Measurements from ENCODE around the gene TOP3B.

TOP3B gene

DNA sequence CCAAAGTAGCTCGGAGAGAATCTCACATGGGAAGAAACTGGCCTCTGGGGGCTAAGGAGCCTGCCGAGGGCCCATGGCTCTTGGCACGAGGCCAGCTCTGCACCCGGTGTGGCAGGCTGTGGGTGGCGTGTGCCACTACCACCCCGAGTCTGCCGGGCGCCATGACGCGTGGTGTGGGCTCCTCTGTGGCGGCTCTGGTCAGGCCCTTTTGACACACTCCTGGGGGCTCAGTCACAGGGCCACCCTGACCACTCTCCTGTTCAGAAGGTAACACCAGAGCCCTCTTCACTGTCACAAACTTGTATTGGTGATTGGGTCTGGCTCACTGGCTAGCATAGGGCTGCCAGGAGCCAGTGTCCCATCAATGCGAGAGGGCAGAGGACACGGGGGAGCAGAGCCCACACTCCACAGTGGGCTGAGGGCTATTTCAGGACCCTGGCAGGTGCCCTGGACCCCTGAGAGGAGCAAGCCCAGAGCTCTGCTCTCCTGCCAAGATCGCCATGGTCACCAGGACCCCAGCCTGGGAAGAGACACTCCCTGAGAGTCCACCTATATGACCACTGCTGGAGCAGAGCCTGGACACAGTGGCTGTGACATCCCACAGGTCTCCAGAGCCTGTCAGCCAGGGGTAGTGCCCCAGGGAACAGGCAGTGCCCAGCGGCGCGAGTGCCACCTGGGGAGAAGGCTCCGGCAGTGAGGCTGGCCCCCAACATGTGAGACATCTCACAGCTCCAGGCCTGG lies 21.3 kb downstream of the TOP3B start:
- no peaks in the 10 kb centered on the region for H3K9me3 Mint-ChIP-seq
- H3K27me3 Mint-ChIP-seq, result no peaks in the 10 kb centered on the region
- peaks cover 9% of the 10 kb centered on the region for H3K36me3 Mint-ChIP-seq (ENCODE audit: insufficient read depth)

DNA sequence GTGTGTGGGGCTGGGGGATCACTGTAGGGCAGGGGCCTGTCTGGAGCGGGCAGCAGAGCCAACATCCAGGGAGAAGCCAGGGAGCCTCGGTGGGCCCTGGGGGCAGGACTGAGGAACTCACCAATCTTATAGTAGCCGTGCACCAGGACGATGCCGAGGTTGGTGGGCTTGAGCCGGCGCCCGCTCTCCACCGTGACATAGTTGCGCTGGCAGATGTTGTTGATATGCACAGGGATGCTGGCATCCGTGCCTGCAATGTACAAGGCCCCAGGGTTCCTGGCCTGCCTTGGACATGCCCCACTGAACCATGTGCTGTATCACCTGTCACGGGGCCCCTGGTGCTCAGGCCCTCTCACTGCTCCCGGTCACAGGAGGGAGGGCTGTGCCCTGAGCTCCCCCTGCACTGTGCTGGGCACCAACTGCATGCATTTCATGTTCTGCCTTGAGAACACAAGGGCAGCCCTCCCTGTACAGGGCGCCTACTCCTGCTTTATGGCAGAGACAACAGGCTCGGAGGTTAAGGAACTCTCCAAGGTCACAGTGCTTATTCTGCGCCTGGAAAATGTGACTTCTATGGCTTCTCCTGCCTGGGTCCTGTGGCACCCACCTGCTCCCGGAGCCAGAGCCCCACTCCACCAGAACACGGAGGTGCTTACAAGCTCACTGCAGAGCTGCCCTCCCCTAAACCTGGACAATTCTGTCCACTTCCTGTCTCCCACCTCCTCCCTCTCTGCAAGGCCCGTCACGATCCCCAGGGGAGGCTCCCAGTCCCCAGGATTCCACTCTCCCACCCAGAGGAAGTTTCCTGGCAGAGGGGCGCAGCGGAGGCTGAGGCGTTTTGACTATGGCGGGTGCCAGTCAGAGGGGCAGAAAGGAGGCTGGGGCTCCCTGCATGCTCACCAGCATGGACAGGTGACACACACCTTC lies 22.1 kb downstream of the TOP3B start:
- ATAC-seq (replicated peaks; ENCODE audit: extremely low read depth, poor library complexity, severe bottlenecking), result no peak
- no peaks in the 10 kb centered on the region for H3K4me1 Mint-ChIP-seq
- H3K27me3 Mint-ChIP-seq, result no peaks in the 10 kb centered on the region
- peaks cover 6% of the 10 kb centered on the region for H3K36me3 Mint-ChIP-seq (ENCODE audit: insufficient read depth)
- no peaks in the 10 kb centered on the region for H3K9me3 Mint-ChIP-seq
- DNase-seq (ENCODE audit: low spot score in 2 of 2), result no peak
- no peak overlapping the region for H3K27ac Mint-ChIP-seq (ENCODE audit: low read depth)
- H3K4me3 Mint-ChIP-seq, result no peak overlapping the region

More for the DNA sequence above, 21.3 kb downstream of the TOP3B start:
- Mint-ChIP-seq H3K27ac (ENCODE audit: low read depth) (no peak overlapping the region), H3K4me1 (no peaks in the 10 kb centered on the region), H3K4me3 (no peak overlapping the region)
- no peak for DNase-seq (ENCODE audit: low spot score in 2 of 2)
- no peak for ATAC-seq (replicated peaks; ENCODE audit: extremely low read depth, poor library complexity, severe bottlenecking)

DNA sequence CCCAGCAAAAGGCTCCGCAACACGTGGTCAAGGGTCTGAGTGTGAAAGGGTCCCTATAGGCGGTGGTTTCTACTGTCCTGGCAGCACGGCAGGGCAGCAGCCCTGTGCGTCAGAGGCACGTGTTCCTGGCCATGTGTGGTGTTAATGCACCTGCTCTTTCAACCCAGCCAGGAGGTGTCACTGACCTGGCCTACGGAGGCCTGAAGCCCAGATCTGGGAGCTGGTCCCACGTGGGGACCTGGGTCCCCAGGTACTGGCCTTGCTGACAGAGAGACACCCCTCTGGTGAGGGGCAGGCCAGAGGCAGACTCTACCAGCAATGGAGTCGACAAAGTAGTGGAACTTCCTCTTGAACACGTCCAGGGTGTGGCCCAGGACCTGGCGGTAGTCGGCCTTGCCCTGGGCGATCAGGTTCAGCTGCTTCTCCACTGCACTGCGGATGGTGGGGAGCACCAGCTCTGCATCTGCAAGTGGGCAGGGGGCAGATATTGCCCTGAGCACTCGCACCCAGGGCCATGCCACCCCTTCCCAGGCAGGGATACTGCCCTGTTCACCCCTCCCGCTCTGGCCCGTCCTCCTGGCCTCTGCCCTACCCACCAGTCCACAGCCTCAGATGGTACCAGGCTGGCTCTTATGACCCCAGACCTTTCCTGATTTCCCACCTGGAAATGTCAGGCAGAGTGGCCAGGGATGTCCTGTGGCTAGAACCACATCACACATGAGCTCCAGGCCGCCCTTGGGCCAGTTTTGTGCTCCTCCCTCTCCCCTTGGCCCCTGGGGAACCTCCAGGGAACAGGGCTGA lies 23.1 kb downstream of the TOP3B start:
- Mint-ChIP-seq H3K27me3 (no peaks in the 10 kb centered on the region), H3K4me3 (no peak overlapping the region), H3K9me3 (no peaks in the 10 kb centered on the region), H3K36me3 (ENCODE audit: insufficient read depth) (peaks cover 2% of the 10 kb centered on the region), H3K27ac (ENCODE audit: low read depth) (no peak overlapping the region), H3K4me1 (no peaks in the 10 kb centered on the region)
- DNase-seq (ENCODE audit: low spot score in 2 of 2) (no peak), ATAC-seq (replicated peaks; ENCODE audit: extremely low read depth, poor library complexity, severe bottlenecking) (no peak)

DNA sequence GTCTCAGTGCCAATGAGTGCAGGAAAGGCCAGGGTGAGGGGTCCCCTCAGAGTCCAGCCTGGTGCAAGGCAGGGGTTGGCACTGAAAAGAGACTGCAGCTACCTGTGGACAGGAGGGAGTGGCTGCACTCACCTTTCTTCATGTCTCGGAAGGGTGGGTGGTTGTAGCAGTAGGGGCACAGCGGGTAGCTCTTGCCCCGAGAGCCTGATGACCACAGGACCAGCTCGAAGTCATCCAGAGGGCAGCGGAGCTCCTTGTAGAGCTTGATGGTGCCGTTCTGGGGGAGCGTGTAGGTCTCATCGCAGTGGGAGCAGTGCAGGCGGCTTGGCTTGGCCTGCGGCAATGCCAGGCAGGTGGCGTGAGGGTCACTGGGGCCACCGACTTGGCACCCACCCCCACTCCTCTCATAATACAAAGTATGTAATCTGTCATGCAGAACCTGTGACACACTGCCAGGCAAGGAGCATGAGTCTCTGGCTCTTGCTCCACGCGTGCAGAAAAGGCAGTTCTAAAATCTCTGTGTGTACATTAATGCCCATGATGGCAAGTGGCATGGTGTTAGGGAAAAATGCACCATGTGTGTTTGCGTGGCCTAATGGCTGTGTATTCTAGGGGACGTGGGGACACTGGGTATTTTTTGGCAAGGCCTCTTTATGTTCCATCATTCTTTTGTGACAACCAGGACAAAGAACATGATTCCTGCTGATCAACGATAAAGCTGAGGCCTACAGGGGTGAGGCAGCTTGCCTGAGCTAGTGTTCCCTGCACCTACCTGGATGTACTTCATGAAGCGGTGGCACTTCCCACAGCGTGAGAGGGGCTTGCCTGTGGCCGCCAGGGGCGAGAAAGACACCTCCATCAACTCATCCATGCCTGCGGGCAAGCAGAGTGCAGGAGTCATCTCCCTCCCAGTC lies 24.0 kb downstream of the TOP3B start:
- Mint-ChIP-seq H3K9me3 (no peaks in the 10 kb centered on the region), H3K36me3 (ENCODE audit: insufficient read depth) (peaks cover 4% of the 10 kb centered on the region), H3K27me3 (no peaks in the 10 kb centered on the region), H3K4me1 (no peaks in the 10 kb centered on the region), H3K4me3 (no peak overlapping the region), H3K27ac (ENCODE audit: low read depth) (no peak overlapping the region)
- DNase-seq (ENCODE audit: low spot score in 2 of 2), result no peak
- no peak for ATAC-seq (replicated peaks; ENCODE audit: extremely low read depth, poor library complexity, severe bottlenecking)

DNA sequence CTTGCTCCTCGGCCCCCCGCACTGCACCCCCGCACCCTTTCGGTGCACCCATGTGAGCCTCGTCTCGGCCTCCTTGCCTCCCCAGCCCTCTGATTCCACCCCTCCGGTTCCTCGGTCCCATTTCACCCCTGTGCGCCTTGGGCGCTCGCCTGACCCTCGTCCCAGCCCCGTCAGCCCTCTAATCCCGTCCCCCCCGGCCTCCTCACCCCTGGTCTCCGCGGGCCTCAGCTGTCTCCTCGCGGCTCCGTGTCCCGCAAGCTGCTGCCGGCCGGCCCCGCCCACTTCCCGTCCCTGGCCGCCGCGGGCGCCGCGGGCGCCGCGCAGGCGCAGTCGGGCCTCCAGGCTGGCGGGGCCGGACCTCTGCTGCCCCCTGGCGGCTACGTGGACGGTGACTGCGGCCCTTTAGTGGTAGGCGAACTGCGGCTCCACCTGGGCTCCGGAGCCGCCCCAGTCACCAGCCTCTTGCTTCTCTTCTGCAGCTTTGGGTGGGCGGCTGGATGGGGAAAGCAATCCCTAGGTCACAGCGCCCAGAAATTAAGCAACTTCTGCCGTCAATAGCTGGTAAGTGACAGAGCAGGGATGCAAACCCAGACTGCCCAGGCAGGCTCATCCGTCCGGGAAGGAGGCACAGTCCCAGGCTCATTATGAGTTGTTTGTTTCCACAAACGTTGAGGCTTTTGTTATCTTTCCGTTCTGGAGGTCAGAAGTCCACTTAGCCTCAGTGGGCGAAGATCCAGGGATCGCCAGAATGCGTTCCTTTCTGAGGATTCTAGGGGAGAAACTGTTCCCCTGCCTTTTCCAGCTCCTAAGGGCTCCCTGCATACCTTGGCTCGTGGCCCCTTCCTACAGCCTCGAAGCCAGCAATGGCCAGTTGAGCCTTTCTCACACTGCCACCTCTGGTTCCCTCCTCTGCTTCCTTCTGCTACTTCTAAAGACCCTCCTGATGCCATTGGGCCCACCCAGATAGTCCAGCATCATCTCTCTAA lies 29.7 kb downstream of the TOP3B start, which contains the start of gene PPM1F:
Gene PPM1F (minus strand): TSS at position 263 of the 986 bp plus-strand sequence. CDS start 6,800 bp downstream, outside the sequence.
- peak within 1 kb of the TSS; percentile 53 for H3K27ac Mint-ChIP-seq (ENCODE audit: low read depth)
- ATAC-seq (replicated peaks; ENCODE audit: extremely low read depth, poor library complexity, severe bottlenecking), result peak; percentile 83

DNA sequence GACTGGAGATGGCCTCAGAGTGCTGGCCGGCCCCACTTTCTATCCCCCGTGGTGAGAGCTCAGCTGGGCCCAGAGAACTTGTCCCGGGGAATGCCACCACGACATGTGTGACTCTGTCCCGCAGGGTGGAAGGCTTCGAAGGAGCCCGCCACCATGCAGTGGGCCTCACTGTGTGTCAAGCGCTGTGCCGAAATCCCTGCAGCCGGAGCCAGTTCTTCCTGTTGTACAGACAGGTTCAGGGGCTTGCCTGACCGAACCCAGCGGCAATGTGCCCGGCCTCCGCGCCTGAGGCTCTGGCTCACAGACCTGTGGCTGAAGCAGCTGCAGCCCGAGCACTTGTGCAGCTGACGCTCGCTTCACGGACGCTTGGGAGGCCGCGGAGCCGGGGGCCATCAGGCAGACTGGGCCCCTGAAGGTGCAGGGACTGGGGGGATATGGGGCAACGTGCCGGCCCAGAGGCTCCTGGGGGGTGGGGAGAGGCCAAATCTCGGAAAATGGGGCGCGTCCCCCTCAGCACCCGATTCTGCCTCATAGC lies 30.6 kb downstream of the TOP3B start:
- no peaks in the 10 kb centered on the region for H3K27me3 Mint-ChIP-seq
- ATAC-seq (replicated peaks; ENCODE audit: extremely low read depth, poor library complexity, severe bottlenecking) (no peak), DNase-seq (ENCODE audit: low spot score in 2 of 2) (no peak)
- H3K4me3 Mint-ChIP-seq, result peak overlapping the region; percentile 77
- peaks cover 12% of the 10 kb centered on the region for H3K36me3 Mint-ChIP-seq (ENCODE audit: insufficient read depth)
- peak overlapping the region; percentile 53 for H3K27ac Mint-ChIP-seq (ENCODE audit: low read depth)
- H3K9me3 Mint-ChIP-seq, result no peaks in the 10 kb centered on the region
- H3K4me1 Mint-ChIP-seq, result peaks cover 43% of the 10 kb centered on the region

More for the DNA sequence above, 29.7 kb downstream of the TOP3B start, which contains the start of gene PPM1F:
- H3K4me3 Mint-ChIP-seq, result peak within 1 kb of the TSS; percentile 77
- H3K4me1 Mint-ChIP-seq, result peaks cover 34% of the 10 kb centered on the region
- peak; percentile 86 to 95 for DNase-seq (ENCODE audit: low spot score in 2 of 2)
- H3K36me3 Mint-ChIP-seq (ENCODE audit: insufficient read depth), result peaks cover 12% of the 10 kb centered on the region
- no peaks in the 10 kb centered on the region for H3K9me3 Mint-ChIP-seq
- H3K27me3 Mint-ChIP-seq, result no peaks in the 10 kb centered on the region

DNA sequence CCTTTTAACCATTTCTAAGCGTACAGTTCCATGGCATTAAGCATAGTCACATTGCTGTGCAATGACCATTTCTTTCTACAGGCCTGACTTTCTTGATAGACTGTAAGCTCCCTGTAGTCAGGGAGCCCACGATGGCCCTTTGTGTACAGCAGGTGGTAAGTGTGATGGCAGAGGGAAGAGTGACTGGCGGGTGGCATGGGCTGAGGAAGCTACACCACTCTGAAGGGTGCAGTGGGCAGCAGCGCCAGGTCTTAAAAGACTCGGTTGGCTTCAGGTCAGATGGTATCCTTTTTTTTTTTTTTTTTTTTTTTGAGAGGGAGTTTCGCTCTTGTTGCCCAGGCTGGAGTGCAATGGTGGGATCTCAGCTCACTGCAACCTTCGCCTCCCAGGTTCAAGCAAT lies 31.5 kb downstream of the TOP3B start:
- H3K27me3 Mint-ChIP-seq, result no peaks in the 10 kb centered on the region
- H3K36me3 Mint-ChIP-seq (ENCODE audit: insufficient read depth), result peaks cover 12% of the 10 kb centered on the region
- no peak for DNase-seq (ENCODE audit: low spot score in 2 of 2)
- H3K9me3 Mint-ChIP-seq, result no peaks in the 10 kb centered on the region
- H3K4me3 Mint-ChIP-seq, result peak overlapping the region; percentile 62
- no peak overlapping the region for H3K27ac Mint-ChIP-seq (ENCODE audit: low read depth)
- peaks cover 47% of the 10 kb centered on the region for H3K4me1 Mint-ChIP-seq
- ATAC-seq (replicated peaks; ENCODE audit: extremely low read depth, poor library complexity, severe bottlenecking), result no peak

DNA sequence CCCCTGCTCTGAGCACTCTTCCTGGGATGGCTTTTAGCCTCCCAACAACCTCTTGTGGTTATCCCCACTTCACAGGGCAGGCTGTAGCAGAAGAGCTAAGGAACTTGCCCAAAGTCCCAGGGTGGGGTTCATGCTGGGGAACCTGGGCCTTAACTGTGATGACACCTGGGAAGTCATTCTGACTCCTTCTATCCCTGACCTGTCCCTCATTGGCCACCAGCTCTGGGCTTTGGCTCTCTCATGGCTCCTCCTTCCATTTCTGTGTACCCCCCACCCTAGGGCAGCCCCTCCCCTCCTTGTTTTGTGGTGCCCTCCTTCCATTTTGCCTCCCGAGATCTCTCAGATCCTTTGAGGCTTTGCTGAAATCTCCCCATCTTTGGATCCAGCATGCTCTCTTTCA lies 32.6 kb downstream of the TOP3B start:
- no peak overlapping the region for H3K4me3 Mint-ChIP-seq
- ATAC-seq (replicated peaks; ENCODE audit: extremely low read depth, poor library complexity, severe bottlenecking) (no peak), DNase-seq (ENCODE audit: low spot score in 2 of 2) (no peak)
- no peaks in the 10 kb centered on the region for H3K9me3 Mint-ChIP-seq
- H3K4me1 Mint-ChIP-seq, result peaks cover 50% of the 10 kb centered on the region
- H3K27me3 Mint-ChIP-seq, result no peaks in the 10 kb centered on the region
- H3K27ac Mint-ChIP-seq (ENCODE audit: low read depth), result no peak overlapping the region
- peaks cover 12% of the 10 kb centered on the region for H3K36me3 Mint-ChIP-seq (ENCODE audit: insufficient read depth)

DNA sequence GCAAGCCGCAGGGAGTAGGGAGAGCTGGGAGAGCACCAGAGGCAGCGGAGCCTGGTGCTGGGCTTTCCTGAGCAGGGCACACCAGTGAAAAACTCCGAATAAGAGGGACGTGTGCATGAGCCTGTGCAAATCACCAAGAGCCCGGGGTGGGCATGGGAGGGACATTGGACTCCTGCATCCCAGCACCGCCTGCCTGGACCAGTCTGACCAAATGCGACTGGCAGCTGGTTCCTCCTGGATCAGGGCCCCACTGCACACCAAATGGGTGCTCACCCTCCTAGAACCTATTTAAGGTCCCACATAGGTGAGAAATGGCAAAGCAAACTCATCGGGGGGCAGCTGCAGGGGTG lies 33.0 kb downstream of the TOP3B start:
- ATAC-seq (replicated peaks; ENCODE audit: extremely low read depth, poor library complexity, severe bottlenecking), result no peak
- Mint-ChIP-seq H3K27me3 (no peaks in the 10 kb centered on the region), H3K36me3 (ENCODE audit: insufficient read depth) (peaks cover 12% of the 10 kb centered on the region), H3K27ac (ENCODE audit: low read depth) (no peak overlapping the region), H3K9me3 (no peaks in the 10 kb centered on the region), H3K4me1 (peaks cover 50% of the 10 kb centered on the region), H3K4me3 (no peak overlapping the region)
- no peak for DNase-seq (ENCODE audit: low spot score in 2 of 2)

DNA sequence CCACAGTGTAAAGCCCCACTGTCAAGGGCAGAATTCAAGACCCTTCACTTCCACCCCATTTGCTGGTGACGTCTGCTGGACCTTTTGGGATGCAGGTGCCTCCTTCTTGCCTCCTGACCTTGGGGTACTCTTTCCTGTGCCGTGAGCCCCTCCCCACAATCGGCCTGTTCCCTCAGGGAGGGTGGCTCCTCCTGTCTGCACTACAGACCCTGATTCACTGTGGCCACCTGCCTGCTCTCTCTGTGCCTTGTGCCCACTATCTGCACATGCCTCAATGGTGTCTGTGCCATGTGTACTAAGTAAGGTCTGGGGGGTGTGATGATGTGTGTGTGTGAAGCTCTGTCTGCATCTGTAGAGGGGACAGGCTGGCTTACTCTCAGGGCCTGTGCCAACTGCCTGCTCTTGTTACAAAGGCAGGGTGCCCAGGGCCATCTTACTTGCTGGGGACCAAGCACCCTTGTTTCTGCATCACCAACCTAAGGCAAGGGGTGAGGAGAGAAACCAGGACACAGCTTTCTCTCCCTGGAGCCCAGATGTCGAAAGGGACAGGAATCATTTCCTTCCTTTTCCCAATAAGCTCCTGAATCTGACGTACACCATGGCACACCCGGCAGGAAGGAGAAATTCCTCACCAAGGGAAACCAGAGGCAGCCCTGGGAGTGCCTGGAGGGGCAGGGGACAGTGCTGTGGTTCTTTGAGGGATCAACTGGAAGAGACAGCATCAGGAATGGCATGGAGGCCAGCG lies 33.6 kb downstream of the TOP3B start:
- Mint-ChIP-seq H3K9me3 (no peaks in the 10 kb centered on the region), H3K27me3 (no peaks in the 10 kb centered on the region), H3K27ac (ENCODE audit: low read depth) (peak overlapping the region; percentile 51), H3K4me1 (peaks cover 50% of the 10 kb centered on the region), H3K36me3 (ENCODE audit: insufficient read depth) (peaks cover 12% of the 10 kb centered on the region), H3K4me3 (no peak overlapping the region)
- DNase-seq (ENCODE audit: low spot score in 2 of 2) (no peak), ATAC-seq (replicated peaks; ENCODE audit: extremely low read depth, poor library complexity, severe bottlenecking) (no peak)

All from central memory CD8-positive, alpha-beta T cell (primary cell).